Lower leg skin (tissue), 4 donors: ENCODE data around the gene TNFRSF8. TPM values are rescaled to one million over a fixed set of nuclear protein-coding genes. Genes with fewer than 3 reads are reported as not detected.
"Not testable (repeated sequence)": the region's sequence is repeated elsewhere in the genome, so short reads cannot be mapped to it uniquely, and the experiment has no call there.

ENCODE experiments used
- DNase-seq, 2 donors: peaks; one replicate each; pipeline ENCODE4 v3.0.0-alpha.2; 2019; ENCODE audit warnings: low spot score in 2 of 2
- H3K4me3 ChIP-seq: fragments of 200-600 bp; sonication (generic); 2 replicates; pipeline ENCODE4 v1.5.1; 2017; ENCODE audit warnings: mild to moderate bottlenecking, low read depth; ENCODE audit not compliant: poor library complexity, severe bottlenecking
- POLR2A ChIP-seq, 2 donors: fragments of 450-650 bp; IDR thresholded peaks; one replicate each; pipeline ENCODE4 v1.6.1; 2016 to 2017; ENCODE audit warnings: antibody characterized with exemption in 2 of 2, mild to moderate bottlenecking in 1 of 2, moderate library complexity in 1 of 2
- WGBS, 2 donors: methylation state at CpG; one replicate each; pipeline ENCODE4 v1.1.5; 2018; 5-methylcytosine and 5-hydroxymethylcytosine counted together
- intact Hi-C: fragments of 100-400 bp; cut with DNase I; formaldehyde crosslinking; loops from one replicate; pipeline ENCODE4 v1.15.0; 2023; ENCODE audit warnings: low total_unique reads
- total RNA-seq, 4 donors: library from RNA; depleted of rRNA; stranded (reverse); fragments of >200 nt; gene quantifications; one replicate each; pipeline ENCODE4 v1.1.0, GENCODE V29; 2016
- TF ChIP-seq, protein P1 (sequence below), 3 donors: fragments of 450-650 bp; IDR thresholded peaks; one replicate each; pipeline ENCODE4 v1.5.1; 2016; ENCODE audit warnings: antibody characterized with exemption in 3 of 3, mild to moderate bottlenecking in 3 of 3, moderate library complexity in 2 of 3

Gene TNFRSF8
- total RNA-seq, 4 donors from 2014 or later: 0.72 to 4.1 (median 1.9) TPM

DNA sequence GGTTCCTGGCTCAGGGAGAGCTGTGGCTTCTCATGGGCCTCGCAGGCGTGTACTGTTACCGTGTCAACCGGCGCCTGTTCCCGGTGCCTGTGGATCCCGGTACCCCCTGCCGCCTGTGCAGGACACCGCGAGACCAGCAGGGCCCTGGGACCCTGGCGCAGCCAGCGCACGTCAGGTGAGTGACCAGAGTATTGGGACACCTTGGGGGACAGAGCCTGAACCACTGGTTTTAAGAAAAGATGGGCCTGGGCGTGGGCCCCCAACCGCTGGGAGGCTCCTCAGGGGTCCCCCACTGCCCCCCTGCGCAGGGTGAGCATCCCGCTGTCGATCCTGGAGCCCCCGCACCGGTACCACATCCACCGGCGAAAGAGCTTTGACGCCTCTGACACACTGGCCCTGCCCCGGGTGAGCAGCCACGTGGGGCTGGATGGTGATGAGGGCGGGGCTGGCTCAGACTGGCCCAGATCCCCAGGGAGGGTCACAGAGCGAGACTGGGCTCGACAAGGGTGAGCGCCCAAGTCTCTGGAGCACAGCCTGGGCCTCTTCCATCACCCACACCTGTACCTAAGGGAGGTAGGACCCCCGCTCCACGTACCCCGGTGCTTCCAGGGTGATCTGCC is 33.3 kb upstream of the TNFRSF8 start:
- DNase-seq: no peak
- WGBS, 2 donors: 68 to 76% methylated on average over 8 to 30 of the region's 32 CpGs
- no peak overlapping the region for H3K4me3 ChIP-seq
- TF ChIP-seq, protein P1, sequence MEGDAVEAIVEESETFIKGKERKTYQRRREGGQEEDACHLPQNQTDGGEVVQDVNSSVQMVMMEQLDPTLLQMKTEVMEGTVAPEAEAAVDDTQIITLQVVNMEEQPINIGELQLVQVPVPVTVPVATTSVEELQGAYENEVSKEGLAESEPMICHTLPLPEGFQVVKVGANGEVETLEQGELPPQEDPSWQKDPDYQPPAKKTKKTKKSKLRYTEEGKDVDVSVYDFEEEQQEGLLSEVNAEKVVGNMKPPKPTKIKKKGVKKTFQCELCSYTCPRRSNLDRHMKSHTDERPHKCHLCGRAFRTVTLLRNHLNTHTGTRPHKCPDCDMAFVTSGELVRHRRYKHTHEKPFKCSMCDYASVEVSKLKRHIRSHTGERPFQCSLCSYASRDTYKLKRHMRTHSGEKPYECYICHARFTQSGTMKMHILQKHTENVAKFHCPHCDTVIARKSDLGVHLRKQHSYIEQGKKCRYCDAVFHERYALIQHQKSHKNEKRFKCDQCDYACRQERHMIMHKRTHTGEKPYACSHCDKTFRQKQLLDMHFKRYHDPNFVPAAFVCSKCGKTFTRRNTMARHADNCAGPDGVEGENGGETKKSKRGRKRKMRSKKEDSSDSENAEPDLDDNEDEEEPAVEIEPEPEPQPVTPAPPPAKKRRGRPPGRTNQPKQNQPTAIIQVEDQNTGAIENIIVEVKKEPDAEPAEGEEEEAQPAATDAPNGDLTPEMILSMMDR (IDR thresholded peaks at IDR 0.05): no peak
- TF ChIP-seq POLR2A (IDR thresholded peaks at IDR 0.05): no peak
- intact Hi-C loops: no loop called here

DNA sequence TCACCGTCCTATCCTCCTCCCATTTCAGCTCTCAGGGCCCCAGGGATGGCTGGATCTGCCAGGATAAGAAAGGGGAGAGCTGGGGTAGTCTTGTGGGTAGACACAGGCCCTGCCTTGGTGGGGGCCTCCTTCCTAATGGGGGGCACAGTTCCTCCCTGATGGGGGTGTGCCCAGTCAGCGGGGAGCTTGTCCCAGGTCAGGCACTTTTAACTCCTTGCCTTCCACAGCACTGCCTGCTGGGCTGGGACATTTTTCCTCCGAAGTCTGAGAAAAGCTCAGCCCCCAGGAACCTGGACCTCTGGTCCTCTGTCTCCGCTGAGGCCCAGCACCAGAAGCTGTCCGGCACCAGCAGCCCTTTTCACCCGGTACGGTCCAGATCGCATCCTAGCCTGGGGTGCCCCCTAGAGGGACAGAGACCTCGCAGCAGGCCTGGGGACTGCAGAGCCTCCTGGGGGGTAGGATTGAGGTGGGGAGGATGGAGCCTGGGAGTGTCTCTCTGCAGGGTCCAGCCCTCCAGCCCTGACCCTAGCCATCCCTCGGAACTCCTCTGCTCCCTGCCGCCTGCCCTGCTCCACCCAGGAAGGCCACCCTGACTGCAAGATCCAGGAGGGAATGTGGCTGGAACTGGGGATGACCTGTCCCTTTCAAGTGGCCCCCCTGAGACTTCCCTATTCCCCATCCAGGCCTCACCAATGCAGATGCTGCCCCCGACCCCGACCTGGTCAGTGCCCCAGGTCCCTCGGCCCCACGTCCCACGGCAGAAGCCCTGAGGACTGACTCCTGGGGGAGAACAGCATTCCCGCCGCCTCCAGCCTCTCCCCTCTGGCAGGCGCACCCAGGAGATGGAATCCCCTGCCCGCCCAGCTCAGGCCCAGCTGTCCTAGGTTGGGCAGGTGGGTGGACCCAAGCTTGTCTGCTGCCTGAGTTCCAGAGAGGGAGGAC is 31.8 kb upstream of the TNFRSF8 start:
- no peak overlapping the region for H3K4me3 ChIP-seq
- TF ChIP-seq, protein P1 (IDR thresholded peaks at IDR 0.05): no peak
- TF ChIP-seq POLR2A (IDR thresholded peaks at IDR 0.05): no peak
- WGBS, 2 donors: 88 to 90% methylated on average over 20 of the region's 20 CpGs
- no peak for DNase-seq
- intact Hi-C loops: no loop called here

DNA sequence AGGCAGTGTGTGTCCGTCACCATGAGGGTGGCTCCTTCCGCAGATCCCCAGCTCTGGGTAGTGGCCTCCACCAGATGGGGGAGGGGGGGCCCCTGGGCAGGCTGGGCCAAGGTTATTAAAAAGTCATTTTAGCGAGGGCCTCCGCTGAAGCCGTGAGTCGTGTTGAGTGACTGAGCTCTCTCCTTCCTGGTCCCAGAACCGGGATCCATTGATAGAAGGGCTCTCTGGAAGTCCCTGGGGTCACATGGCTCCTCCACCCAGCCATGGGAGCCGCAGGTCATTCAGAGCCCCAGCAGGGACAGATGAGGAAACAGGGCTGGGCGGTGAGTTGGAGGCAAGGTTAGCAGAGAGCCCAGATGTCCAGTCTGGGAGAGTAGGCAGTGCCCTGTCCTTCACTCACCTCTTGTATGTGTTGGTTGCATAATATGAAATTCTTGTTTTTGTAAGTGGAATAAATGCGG is 30.9 kb upstream of the TNFRSF8 start:
- H3K4me3 ChIP-seq: no peak overlapping the region
- TF ChIP-seq, protein P1 (IDR thresholded peaks at IDR 0.05): no peak
- no peak for TF ChIP-seq POLR2A (IDR thresholded peaks at IDR 0.05)
- WGBS, 2 donors: 87 to 93% methylated on average over 10 of the region's 10 CpGs
- intact Hi-C loops: no loop called here
- no peak for DNase-seq

DNA sequence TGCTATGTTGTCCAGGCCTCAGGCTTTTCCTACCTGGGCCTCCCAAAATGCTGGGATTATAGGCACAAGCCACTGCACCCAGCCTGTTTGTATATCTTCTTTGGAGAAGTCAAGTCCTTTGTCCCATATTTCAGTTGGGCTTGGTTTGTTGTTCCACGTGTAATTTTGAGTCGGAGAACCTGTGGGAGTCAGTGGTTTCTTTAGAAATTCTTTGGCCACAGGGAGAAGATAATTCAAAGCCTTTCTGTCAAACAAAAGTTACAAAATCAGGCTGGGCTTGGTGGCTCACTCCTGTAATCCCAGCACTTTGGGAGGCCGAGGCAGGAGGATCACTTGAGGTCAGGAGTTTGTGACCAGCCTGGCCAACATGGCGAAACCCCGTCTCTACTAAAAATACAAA is 29.7 kb upstream of the TNFRSF8 start:
- DNase-seq, H3K4me3 ChIP-seq, intact Hi-C loops: not testable (repeated sequence)
- WGBS, 2 donors: 89 to 91% methylated on average over 5 of the region's 5 CpGs

DNA sequence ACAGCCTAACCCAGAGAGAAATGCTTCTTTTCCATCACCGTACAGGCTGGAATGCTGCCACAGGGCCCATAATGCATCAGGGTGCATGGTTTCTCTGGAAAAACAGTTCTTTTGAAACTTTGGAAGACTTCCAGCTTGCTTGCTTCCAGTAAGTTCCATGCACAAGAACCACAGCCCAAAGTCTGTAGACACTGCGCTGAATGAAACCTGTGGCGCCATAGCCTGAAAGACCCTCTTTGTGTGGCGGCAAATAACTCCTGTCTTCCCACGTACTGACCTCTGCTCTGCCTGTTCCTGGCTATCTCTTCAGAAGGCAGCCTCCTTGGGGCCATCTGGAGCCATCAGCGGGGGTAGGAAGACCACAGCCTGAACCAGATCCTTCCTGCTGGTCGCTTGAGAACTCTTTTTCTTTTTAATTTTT is 28.7 kb upstream of the TNFRSF8 start:
- DNase-seq: no peak
- TF ChIP-seq POLR2A (IDR thresholded peaks at IDR 0.05): no peak
- TF ChIP-seq, protein P1 (IDR thresholded peaks at IDR 0.05): no peak
- intact Hi-C loops: no loop called here
- 66 to 74% methylated on average over 7 of the region's 7 CpGs for WGBS, 2 donors
- H3K4me3 ChIP-seq: no peak overlapping the region

DNA sequence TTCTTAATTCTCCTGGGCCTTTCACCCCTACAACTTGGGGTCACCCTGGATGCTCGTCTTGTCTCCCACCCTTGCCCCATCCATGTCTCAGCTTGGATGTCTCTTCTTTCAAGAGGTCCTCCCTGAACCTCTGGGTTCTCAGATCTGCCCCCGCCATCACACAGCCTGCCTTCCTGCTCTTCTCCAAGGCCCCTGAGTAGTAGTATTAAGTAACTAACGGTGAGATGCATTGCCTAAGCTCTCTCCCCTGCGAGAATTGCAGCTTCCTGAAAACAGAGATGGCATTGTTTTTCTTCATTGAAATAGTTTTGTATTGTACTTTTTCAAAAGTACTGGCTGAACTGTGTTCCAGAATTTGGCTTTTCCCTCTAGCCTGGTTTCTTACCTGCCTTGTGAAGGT is 27.8 kb upstream of the TNFRSF8 start:
- WGBS, 2 donors: 77 to 79% methylated on average over 4 of the region's 4 CpGs
- DNase-seq: no peak
- TF ChIP-seq, protein P1 (IDR thresholded peaks at IDR 0.05): no peak
- no peak for TF ChIP-seq POLR2A (IDR thresholded peaks at IDR 0.05)
- intact Hi-C loops: no loop called here
- H3K4me3 ChIP-seq: no peak overlapping the region
